ENCODE measurements around the gene OGDH.

Gene OGDH

GRCh38 chr7:44599222-44599621 lies 7.2 kb upstream of the OGDH start:
- TF ChIP-seq ARNTL (CRISPR knock-in tag; IDR thresholded peaks at IDR 0.05; ENCODE audit: borderline replicate concordance, low read depth), result no peak
- no peak for TF ChIP-seq PPARA (CRISPR knock-in tag; IDR thresholded peaks at IDR 0.05; ENCODE audit: borderline replicate concordance)
- TF ChIP-seq ZNF70 (CRISPR knock-in tag; IDR thresholded peaks at IDR 0.05), result no peak
- TF ChIP-seq OSR1 (CRISPR knock-in tag; IDR thresholded peaks at IDR 0.05), result no peak
- TF ChIP-seq ISL1 (CRISPR knock-in tag; IDR thresholded peaks at IDR 0.05), result no peak
- TF ChIP-seq TCF4 (CRISPR knock-in tag; IDR thresholded peaks at IDR 0.05; ENCODE audit: borderline replicate concordance), result no peak
- TF ChIP-seq TOX (CRISPR knock-in tag; IDR thresholded peaks at IDR 0.05; ENCODE audit: borderline replicate concordance), result no peak
- TF ChIP-seq CREB5 (CRISPR knock-in tag; IDR thresholded peaks at IDR 0.05; ENCODE audit: low read depth), result no peak
- no peak for TF ChIP-seq SNAI2 (CRISPR knock-in tag; IDR thresholded peaks at IDR 0.05)
- no peak for TF ChIP-seq GLIS3 (CRISPR knock-in tag; IDR thresholded peaks at IDR 0.05)
- TF ChIP-seq ZC3H10 (CRISPR knock-in tag; IDR thresholded peaks at IDR 0.05), result no peak
- TF ChIP-seq CSDC2 (CRISPR knock-in tag; IDR thresholded peaks at IDR 0.05), result no peak
- no peak for TF ChIP-seq TSHZ2 (CRISPR knock-in tag; IDR thresholded peaks at IDR 0.05)
- no peak for TF ChIP-seq BACH2 (CRISPR knock-in tag; IDR thresholded peaks at IDR 0.05; ENCODE audit: borderline replicate concordance)
- TF ChIP-seq ZFP3 (CRISPR knock-in tag; IDR thresholded peaks at IDR 0.05), result no peak
- TF ChIP-seq, protein P1, sequence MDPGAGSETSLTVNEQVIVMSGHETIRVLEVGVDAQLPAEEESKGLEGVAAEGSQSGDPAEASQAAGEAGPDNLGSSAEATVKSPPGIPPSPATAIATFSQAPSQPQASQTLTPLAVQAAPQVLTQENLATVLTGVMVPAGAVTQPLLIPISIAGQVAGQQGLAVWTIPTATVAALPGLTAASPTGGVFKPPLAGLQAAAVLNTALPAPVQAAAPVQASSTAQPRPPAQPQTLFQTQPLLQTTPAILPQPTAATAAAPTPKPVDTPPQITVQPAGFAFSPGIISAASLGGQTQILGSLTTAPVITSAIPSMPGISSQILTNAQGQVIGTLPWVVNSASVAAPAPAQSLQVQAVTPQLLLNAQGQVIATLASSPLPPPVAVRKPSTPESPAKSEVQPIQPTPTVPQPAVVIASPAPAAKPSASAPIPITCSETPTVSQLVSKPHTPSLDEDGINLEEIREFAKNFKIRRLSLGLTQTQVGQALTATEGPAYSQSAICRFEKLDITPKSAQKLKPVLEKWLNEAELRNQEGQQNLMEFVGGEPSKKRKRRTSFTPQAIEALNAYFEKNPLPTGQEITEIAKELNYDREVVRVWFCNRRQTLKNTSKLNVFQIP (CRISPR knock-in tag; IDR thresholded peaks at IDR 0.05; ENCODE audit: borderline replicate concordance, low read depth), result no peak
- ATAC-seq, result no peak

GRCh38 chr7:44602576-44602910 lies 3.9 kb upstream of the OGDH start:
- no peak for TF ChIP-seq TCF4 (CRISPR knock-in tag; IDR thresholded peaks at IDR 0.05; ENCODE audit: borderline replicate concordance)
- no peak for TF ChIP-seq ZFP30 (CRISPR knock-in tag; IDR thresholded peaks at IDR 0.05)
- TF ChIP-seq, protein P1 (CRISPR knock-in tag; IDR thresholded peaks at IDR 0.05; ENCODE audit: borderline replicate concordance, low read depth), result no peak
- no peak for TF ChIP-seq ZNF8 (CRISPR knock-in tag; IDR thresholded peaks at IDR 0.05)
- TF ChIP-seq GLIS3 (CRISPR knock-in tag; IDR thresholded peaks at IDR 0.05), result no peak
- no peak for TF ChIP-seq CREB5 (CRISPR knock-in tag; IDR thresholded peaks at IDR 0.05; ENCODE audit: low read depth)
- no peak for TF ChIP-seq OSR1 (CRISPR knock-in tag; IDR thresholded peaks at IDR 0.05)
- TF ChIP-seq ZFP3 (CRISPR knock-in tag; IDR thresholded peaks at IDR 0.05), result no peak
- TF ChIP-seq SNAI2 (CRISPR knock-in tag; IDR thresholded peaks at IDR 0.05), result no peak
- no peak for TF ChIP-seq TOX (CRISPR knock-in tag; IDR thresholded peaks at IDR 0.05; ENCODE audit: borderline replicate concordance)
- TF ChIP-seq ZNF70 (CRISPR knock-in tag; IDR thresholded peaks at IDR 0.05), result no peak
- no peak for TF ChIP-seq PPARA (CRISPR knock-in tag; IDR thresholded peaks at IDR 0.05; ENCODE audit: borderline replicate concordance)
- TF ChIP-seq ZC3H10 (CRISPR knock-in tag; IDR thresholded peaks at IDR 0.05), result no peak
- ATAC-seq, result no peak

DNA sequence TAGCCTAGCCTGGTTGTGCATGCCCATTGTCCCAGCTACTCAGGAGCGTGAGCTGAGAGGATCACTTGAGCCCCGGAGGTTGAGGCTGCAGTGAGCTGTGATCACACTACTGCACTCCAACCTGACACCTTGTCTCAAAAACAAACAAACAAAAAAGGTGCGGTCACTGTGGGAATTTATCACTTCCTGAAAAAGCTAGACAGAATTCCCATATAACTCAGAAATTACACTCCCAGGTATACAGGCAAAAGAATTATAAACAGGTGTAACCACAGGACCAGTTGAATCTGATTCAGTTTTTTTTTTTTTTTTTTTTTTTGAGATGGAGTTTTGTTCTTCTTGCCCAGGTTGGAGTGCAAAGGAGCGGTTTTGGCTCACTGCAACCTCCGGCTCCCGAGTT lies 3.2 kb upstream of the OGDH start:
- ATAC-seq, result no peak
- TF ChIP-seq ZFP3 (CRISPR knock-in tag; IDR thresholded peaks at IDR 0.05) (no peak), BACH2 (CRISPR knock-in tag; IDR thresholded peaks at IDR 0.05; ENCODE audit: borderline replicate concordance) (no peak), GLIS3 (CRISPR knock-in tag; IDR thresholded peaks at IDR 0.05) (no peak), SNAI2 (CRISPR knock-in tag; IDR thresholded peaks at IDR 0.05) (no peak), CREB5 (CRISPR knock-in tag; IDR thresholded peaks at IDR 0.05; ENCODE audit: low read depth) (no peak), ISL1 (CRISPR knock-in tag; IDR thresholded peaks at IDR 0.05) (no peak), TSHZ2 (CRISPR knock-in tag; IDR thresholded peaks at IDR 0.05) (no peak), PPARA (CRISPR knock-in tag; IDR thresholded peaks at IDR 0.05; ENCODE audit: borderline replicate concordance) (no peak)
- TF ChIP-seq, protein P1 (CRISPR knock-in tag; IDR thresholded peaks at IDR 0.05; ENCODE audit: borderline replicate concordance, low read depth), result no peak
